IPS-NIHi11 (cell line): Measurements from ENCODE around the gene OPCML.
"Not testable (repeated sequence)": the region's sequence is repeated elsewhere in the genome, so short reads cannot be mapped to it uniquely, and the experiment has no call there.

Experiments used
- DNase-seq: peaks from one replicate; pipeline ENCODE4 v3.0.0; 2012; ENCODE audit warnings: mixed read lengths, low spot score

Gene OPCML

DNA sequence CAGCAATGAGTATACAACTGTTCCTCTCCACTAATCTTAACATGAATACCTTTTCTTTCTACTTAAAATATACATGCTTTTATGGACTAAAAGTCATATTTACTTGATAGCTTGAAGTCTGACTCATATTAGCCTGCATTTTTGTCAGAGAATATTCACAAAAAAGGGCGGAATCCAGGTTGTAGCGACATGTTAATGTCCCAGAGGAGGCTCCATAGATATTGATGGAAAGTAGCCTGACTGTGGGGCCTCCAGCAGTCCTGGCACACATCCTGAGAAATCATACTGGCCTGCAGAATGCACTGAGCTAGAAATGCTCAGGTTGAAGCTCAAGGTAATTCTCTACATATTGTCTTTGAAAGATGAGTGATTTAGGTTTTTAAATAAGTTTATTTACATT, 1110.7 kb downstream of the OPCML start:
- no peak for DNase-seq

DNA sequence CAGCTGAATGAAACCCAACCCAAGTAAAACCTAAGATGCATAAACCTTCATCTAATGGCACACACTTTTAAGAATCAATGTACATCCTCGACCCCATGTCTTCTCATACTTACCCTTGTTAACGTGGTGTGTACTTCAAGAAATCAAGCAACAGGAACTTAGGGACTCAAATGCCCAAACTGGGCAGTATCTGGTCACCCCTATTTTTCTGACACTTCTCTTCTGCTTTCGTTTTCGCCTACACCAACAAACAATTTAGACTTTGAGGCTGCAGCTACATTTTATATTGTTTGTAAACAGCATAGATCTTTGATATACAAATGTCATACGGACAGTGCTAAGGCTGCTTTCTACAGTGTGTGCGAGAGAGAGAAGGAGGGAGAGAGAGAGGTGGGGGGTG, 1117.8 kb downstream of the OPCML start:
- DNase-seq, result no peak

DNA sequence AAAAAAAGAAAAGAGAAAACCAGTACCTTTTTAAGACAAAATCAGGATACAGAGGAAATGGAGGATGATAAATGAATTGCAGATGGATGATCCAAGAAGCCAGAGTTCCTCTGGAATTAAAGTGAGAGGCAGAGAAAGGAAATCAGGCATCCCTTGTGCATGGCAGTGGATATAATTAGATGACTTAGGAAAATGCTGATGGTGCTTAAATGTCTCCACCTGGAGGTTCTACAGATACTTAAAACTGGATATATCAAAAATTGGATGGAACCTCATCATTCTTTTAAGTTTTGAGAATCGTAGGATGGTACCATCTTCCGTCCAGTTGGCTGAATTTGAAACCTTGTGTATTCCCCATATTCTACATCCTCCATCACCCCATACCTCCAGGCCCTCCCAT, 1121.9 kb downstream of the OPCML start:
- no peak for DNase-seq

DNA sequence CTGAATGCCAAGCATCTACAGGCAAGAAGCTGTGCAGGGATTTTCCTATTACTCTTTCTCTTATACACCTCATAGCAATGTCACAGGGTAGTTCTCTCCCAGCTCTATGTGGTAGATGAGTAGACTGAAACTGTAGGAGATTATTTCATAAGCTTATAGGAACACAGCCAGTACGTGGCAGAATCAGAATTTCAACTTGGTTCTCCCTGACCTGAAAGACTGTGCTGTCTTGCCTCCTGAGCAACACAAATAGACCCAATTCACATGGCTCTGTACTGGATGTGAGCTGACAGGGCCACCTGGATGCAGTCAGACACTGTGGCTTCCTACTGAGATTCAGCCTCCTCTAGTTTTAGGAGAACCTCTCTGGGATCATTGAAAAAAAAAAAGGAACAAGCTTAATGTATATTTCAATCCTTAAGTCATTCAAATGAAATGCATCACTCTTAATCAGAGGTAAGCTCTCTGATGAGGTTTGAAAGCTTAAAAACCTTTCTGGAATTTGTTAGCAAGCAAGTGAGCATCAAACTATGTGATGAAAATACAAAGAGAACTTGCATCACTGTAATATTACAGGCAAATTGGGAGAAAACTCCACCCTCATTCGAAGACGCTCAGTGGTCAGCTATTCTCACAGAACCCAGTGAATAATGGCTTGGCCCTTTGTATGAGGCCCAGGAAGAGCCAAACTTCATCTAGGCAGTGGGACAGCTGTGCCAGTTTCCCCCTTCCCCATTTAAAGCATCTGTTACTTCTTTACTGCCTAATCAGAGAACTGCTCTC, 1122.5 kb downstream of the OPCML start:
- no peak for DNase-seq

DNA sequence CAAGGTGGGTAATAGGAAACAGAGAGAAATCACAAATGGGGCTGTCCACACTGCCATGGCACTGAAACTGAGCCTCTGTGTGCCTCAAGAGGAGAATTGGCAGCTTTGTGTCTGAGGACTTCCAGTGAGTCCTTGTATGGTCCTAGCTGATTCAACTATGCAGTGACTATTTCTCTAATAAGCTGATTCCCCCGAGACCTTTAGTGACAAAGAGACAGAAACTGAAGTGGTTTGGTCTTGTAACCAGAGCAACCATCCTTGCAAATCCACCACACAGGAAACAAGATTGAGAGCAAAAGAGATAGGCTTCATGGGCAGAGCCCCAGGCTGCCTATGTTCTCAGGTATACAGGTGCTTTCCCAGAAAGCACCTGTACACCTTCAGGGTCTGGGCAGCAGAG, 1123.4 kb downstream of the OPCML start:
- no peak for DNase-seq

DNA sequence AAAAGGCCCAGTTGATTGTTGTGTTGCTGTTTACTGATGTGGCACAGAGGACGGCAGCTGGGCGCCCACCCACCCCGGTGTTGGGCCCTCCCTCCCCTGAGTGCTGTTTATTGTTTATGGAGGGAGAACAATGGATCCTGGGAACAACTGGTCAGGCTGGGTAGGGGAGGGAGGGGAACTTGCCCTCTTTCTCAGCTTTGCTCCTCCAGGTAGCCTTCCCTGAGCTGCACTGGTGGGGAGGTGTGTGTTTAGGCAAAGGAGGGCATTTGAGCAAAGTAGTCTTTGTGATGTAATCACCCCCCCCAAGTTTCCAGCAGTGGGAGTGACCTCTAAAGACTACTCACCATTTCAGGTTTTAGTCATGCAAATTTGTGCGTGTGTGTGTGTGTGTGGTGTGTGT, 1126.6 kb downstream of the OPCML start:
- DNase-seq, result peak; percentile 77

DNA sequence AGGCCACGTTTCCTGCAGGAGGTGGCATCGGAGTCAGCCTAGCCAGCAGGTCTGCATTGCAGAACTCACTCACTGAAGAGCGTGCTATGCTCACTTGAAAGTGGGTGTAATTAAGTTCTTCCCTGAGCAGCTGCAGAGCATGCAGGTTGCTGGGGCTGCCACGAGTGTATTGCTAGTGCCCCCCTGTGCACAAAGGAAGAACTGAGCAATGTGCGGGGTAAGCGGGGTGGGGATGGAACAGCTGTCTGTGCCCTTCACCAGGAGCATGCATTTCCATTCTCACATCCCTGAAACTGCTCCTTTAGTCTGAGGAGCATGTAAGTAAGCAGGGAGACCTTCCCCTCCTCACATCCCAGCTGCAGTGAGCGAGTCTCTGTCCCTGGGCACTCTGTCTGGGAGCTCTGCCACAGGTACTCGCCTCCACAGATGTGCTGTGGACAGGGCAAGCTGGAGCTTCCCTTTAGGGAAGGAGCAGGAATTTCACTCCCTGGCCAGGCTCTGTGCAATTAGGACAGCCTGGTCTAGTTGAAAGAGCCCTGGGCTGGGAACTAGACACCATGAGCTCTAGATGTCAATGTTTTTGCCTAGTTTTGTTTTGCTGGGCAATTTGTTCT, 1130.1 kb downstream of the OPCML start:
- DNase-seq, result peak; percentile 85

DNA sequence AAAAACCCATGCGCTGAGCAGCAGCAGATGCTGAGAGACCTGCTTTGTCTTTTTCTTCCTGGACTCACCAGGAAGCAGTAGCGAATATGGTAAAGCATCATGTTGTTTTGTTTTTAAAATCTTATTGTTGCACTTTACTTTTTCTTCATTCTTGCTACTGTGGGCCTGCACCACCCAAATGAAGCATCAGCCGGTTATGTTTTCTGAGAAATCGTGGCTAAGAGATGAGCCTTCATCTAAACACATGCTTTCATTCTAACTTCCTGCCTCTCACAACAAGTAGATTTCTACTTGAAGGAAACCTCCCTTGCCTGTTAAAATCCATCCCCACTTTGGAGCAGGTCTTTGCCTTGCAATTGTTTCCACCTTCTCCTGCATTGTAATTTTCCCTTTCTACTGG, 1136.0 kb downstream of the OPCML start:
- no peak for DNase-seq

DNA sequence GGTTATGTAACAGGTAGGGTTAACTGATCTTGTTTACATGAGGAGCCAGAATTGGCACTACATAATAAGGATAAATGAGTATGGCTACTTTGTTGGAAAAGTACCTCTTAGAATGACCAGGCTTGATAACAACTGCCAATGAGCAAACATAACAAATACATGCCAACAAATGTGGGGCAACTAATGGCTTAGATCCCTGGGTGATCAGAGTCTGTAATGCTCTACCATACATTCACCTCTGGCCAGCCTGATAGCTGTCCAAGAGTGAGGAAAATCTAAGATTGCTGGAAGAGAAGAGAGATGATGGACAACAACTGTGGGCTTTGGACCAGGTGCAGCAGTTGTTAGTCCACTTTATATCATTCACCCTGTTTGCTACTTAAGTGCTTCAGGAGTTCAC, 1136.9 kb downstream of the OPCML start:
- DNase-seq, result no peak

DNA sequence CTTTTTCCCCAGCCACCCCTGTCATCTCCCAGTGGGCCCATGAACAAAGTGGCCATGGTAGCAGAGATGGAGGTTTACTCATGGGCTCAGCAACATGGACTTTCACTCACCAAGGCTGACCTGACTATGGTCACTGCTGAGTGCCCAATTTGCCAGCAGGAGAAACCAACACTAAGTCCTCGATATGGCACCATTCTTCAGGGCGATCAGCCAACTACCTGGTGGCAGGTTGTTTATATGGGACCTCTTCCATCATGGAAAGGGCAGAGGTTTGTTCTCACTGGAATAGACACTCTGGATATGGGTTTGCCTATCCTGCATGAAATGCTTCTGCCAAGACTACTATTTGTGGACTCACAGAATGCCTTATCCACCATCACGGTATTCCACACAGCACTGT, 1152.8 kb downstream of the OPCML start:
- no peak for DNase-seq

DNA sequence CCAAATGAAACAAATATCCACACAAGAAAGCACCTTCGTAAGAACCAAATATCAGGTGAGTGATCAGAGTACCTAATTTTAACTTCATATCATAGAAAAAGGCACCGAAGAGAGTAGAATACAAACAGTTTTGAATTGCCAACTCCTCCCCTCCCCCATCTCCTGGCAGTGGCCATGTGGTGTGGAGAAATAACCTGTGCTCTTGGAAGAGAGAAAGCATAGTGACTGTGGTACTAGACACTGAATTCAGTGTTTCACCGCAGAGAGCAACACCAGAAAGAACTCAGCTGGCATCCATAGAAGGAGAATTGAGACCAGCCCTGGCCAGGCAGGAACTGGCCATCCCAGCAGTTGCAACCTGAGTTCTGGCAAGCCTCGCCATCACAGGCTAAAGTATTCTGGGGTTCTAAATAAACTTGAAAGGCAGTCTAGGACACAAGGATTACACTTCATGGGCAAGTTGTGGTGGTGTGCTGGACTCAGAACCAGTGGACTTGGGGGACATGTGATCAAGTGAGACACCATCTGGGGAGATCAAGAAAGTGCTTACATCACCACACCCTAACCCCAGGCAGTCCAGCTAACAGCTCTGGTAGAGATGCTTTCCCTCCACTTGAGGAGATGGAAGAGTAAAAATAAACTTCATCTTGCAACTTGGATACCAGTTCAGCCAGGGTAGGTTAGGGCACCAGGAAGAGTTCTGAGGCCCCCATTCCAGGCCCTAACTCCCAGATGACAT, 1158.7 kb downstream of the OPCML start:
- DNase-seq, result no peak

DNA sequence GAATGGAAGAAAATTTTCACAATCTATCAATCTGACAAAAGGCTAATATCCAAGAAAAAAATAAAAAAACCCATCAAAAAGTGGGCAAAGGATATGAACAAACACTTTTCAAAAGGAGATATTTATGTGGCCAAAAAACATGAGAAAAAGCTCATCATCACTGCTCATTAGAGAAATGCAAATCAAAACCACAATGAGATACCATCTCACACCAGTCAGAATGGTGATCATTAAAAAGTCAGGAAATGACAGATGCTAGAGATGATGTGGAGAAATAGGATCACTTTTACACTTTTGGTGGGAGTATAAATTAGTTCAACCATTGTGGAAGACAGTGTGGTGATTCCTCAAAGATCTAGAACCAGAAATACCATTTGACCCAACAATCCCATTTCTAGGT, 1162.2 kb downstream of the OPCML start:
- not testable (repeated sequence) for DNase-seq

DNA sequence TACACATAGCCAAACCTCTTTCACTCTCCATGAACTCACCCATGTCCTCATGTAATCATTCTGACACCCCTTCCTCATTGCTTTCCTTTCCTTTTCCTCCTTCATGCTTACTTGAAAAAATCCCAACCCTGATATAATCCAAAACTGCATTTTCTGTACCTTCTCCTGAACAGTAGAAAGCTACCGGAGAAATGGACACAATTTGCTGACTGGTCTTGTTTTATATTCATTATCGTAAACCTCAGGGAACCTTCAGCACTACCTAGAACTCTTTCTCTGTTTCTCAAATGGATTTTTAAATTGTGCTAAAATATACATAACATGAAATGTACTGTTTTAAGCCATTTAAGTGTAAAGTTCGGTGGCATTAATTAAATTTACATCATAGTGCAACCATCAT, 1165.0 kb downstream of the OPCML start:
- DNase-seq, result no peak

DNA sequence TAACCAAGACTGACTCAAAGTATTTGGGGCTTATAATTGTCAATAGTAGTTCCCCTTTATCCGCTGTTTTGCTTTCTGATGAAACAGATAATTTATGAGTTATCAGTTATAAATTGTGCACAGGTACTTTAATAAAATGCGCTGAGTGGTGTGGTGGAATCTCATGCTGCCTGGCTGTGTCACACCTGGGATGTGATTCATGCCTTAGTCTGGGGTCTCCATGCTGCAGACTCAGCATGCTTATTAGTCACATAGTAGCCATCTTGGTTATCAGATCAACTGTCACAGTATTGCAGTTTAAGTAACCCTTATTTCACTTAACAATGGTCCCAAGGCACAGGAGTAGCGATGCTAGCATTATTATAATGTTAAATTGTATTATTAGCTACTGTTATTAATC, 1166.7 kb downstream of the OPCML start:
- no peak for DNase-seq
